Measurements from ENCODE around the gene NAIF1. TPM values are rescaled to one million over a fixed set of nuclear protein-coding genes. Genes with fewer than 3 reads are reported as not detected.

NAIF1 gene
- total RNA-seq, 1 donor from 2014 or later, result 8.8 TPM

- Mint-ChIP-seq H3K9me3 (ENCODE audit: low read depth) (no peaks in the 10 kb centered on the region), H3K4me3 (ENCODE audit: unreplicated experiment) (no peak overlapping the region), H3K27ac (ENCODE audit: unreplicated experiment) (no peak overlapping the region), H3K27me3 (ENCODE audit: low read depth) (no peaks in the 10 kb centered on the region), H3K36me3 (ENCODE audit: low read depth) (no peaks in the 10 kb centered on the region), H3K4me1 (ENCODE audit: low read depth) (peaks cover 8% of the 10 kb centered on the region)
- TF ChIP-seq CTCF (IDR thresholded peaks at IDR 0.05), result no peak
- no peak for DNase-seq (ENCODE audit: low spot score)
Observed at GRCh38 chr9:128054087-128054486, 13.0 kb downstream of the NAIF1 start.

DNA sequence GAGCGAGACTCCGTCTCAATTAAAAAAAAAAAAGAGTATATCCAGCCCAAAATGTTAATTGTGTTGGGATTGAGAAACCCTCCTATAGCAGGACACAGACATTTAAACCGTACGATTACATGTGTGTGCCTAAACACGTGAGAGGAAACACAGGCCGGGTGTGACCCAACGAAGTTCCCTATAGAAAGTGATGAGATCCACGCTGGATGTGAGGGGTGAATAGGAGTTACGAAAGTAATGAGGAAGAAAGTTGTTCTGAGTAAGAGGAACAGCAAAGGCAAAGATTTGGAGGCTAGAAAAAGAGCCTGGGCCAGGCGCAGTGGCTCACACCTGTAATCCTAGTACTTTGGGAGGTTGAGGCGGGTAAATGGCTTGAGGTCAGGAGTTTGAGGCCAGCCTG lies 13.6 kb downstream of the NAIF1 start:
- H3K4me1 Mint-ChIP-seq (ENCODE audit: low read depth), result peaks cover 8% of the 10 kb centered on the region
- TF ChIP-seq CTCF (IDR thresholded peaks at IDR 0.05), result no peak
- DNase-seq (ENCODE audit: low spot score), result no peak
- H3K27me3 Mint-ChIP-seq (ENCODE audit: low read depth), result no peaks in the 10 kb centered on the region
- H3K36me3 Mint-ChIP-seq (ENCODE audit: low read depth), result no peaks in the 10 kb centered on the region
- H3K9me3 Mint-ChIP-seq (ENCODE audit: low read depth), result no peaks in the 10 kb centered on the region
- H3K27ac Mint-ChIP-seq (ENCODE audit: unreplicated experiment), result peak overlapping the region; percentile 5
- no peak overlapping the region for H3K4me3 Mint-ChIP-seq (ENCODE audit: unreplicated experiment)

DNA sequence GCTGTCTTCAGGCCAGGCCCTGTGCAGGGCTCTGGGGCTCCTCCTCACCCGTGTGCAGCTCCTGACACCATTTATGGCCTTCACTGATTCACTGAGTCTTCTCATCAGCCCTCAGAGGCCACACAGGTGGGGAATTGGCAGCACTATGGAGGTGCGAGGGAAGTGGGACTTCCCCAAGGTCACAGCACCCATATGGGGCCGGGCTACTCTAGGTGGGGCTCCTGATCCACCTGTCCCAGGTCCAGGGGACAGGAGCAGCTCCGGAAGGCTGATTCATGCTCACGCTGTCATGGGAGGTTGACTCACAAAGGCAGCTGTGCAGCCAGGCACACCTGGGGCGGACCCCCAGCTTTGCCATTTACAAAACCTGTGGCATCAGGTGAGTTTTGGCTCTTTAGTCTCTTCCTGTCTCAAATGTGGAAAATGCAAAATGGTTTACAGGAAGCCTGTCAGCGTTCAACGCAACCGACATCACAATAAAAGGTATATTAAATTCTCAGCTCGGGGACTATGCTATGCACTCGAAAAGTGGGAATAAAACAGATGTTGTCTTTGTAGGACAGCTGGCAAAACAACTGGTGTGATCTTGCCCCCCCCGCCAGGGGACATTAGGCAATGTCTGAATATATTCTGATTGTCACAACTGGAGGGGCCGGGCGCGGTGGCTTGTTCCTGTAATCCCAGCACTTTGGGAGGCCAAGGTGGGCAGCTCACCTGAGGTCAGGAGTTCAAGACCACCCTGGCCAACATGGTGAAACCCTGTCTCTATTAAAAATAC lies 15.0 kb downstream of the NAIF1 start:
- TF ChIP-seq CTCF (IDR thresholded peaks at IDR 0.05), result no peak
- H3K4me3 Mint-ChIP-seq (ENCODE audit: unreplicated experiment), result no peak overlapping the region
- no peaks in the 10 kb centered on the region for H3K9me3 Mint-ChIP-seq (ENCODE audit: low read depth)
- H3K4me1 Mint-ChIP-seq (ENCODE audit: low read depth), result peaks cover 8% of the 10 kb centered on the region
- H3K27ac Mint-ChIP-seq (ENCODE audit: unreplicated experiment), result no peak overlapping the region
- H3K36me3 Mint-ChIP-seq (ENCODE audit: low read depth), result no peaks in the 10 kb centered on the region
- no peaks in the 10 kb centered on the region for H3K27me3 Mint-ChIP-seq (ENCODE audit: low read depth)
- no peak for DNase-seq (ENCODE audit: low spot score)

DNA sequence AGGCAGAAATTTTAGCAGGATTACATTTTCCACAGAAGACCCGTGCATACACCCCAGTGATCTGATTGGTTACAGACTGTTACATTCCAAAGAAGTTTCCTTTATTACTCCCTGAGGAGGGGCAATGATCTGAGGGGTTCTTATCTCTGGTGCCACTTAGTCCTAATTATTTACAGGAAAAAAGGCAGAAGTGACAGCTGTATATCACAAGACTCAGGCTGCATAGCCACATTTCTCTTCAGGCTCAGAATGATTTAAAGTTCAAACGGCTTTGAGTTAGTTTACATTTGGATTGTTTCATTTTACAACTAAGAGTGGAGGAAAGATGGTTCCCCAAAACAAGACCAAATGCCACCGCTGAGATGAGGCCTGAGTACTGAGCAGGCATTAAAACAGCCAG lies 17.3 kb downstream of the NAIF1 start:
- Mint-ChIP-seq H3K4me1 (ENCODE audit: low read depth) (peaks cover 3% of the 10 kb centered on the region), H3K36me3 (ENCODE audit: low read depth) (no peaks in the 10 kb centered on the region), H3K27ac (ENCODE audit: unreplicated experiment) (no peak overlapping the region), H3K9me3 (ENCODE audit: low read depth) (no peaks in the 10 kb centered on the region), H3K27me3 (ENCODE audit: low read depth) (no peaks in the 10 kb centered on the region), H3K4me3 (ENCODE audit: unreplicated experiment) (no peak overlapping the region)
- DNase-seq (ENCODE audit: low spot score), result no peak
- no peak for TF ChIP-seq CTCF (IDR thresholded peaks at IDR 0.05)

- Mint-ChIP-seq H3K4me1 (ENCODE audit: low read depth) (peaks cover 3% of the 10 kb centered on the region), H3K27ac (ENCODE audit: unreplicated experiment) (no peak overlapping the region), H3K27me3 (ENCODE audit: low read depth) (no peaks in the 10 kb centered on the region), H3K36me3 (ENCODE audit: low read depth) (no peaks in the 10 kb centered on the region), H3K9me3 (ENCODE audit: low read depth) (no peaks in the 10 kb centered on the region), H3K4me3 (ENCODE audit: unreplicated experiment) (no peak overlapping the region)
- no peak for TF ChIP-seq CTCF (IDR thresholded peaks at IDR 0.05)
- DNase-seq (ENCODE audit: low spot score), result no peak
Observed at GRCh38 chr9:128048663-128049062, 18.5 kb downstream of the NAIF1 start.

Measured in chondrocyte (in vitro differentiated cells).